Hepatocyte (in vitro differentiated cells): ENCODE measurements around the gene HDHD3. TPM values are rescaled to one million over a fixed set of nuclear protein-coding genes. Genes with fewer than 3 reads are reported as not detected.
"Not testable (repeated sequence)": the region's sequence is repeated elsewhere in the genome, so short reads cannot be mapped to it uniquely, and the experiment has no call there.

Source experiments
- DNase-seq: peaks from one replicate; pipeline ENCODE4 v3.0.0-alpha.2; 2016; ENCODE audit warnings: low spot score
- H2AFZ ChIP-seq: fragments of 200-600 bp; sonication (generic); 2 replicates; pipeline ENCODE4 v1.6.0; 2016; ENCODE audit warnings: antibody characterized with exemption, mild to moderate bottlenecking
- H3K27ac ChIP-seq: fragments of 200-600 bp; sonication (generic); 2 replicates; pipeline ENCODE4 v1.5.1; 2016; ENCODE audit warnings: mild to moderate bottlenecking
- H3K27me3 ChIP-seq: fragments of 200-600 bp; sonication (generic); 2 replicates; pipeline ENCODE4 v1.6.1; 2016
- H3K36me3 ChIP-seq: fragments of 200-600 bp; sonication (generic); replicated peaks from 2 replicates; pipeline ENCODE4 v1.5.1; 2016; ENCODE audit warnings: low read depth; ENCODE audit not compliant: insufficient read depth
- H3K4me1 ChIP-seq: fragments of 200-600 bp; sonication (generic); 2 replicates; pipeline ENCODE4 v1.5.1; 2016; ENCODE audit warnings: mild to moderate bottlenecking, moderate library complexity; ENCODE audit not compliant: insufficient read depth
- H3K4me2 ChIP-seq: fragments of 200-600 bp; sonication (generic); 2 replicates; pipeline ENCODE4 v1.6.0; 2016
- H3K4me3 ChIP-seq: fragments of 200-600 bp; sonication (generic); 2 replicates; pipeline ENCODE4 v1.5.1; 2016; ENCODE audit warnings: mild to moderate bottlenecking
- H3K79me2 ChIP-seq: fragments of 200-600 bp; sonication (generic); 2 replicates; pipeline ENCODE4 v1.6.0; 2017; ENCODE audit warnings: mild to moderate bottlenecking
- H3K9me2 ChIP-seq: fragments of 200-600 bp; sonication (generic); replicated peaks from 2 replicates; pipeline ENCODE4 v1.6.0; 2017; ENCODE audit warnings: mild to moderate bottlenecking; ENCODE audit not compliant: insufficient read depth
- H3K9me3 ChIP-seq: fragments of 200-600 bp; sonication (generic); 2 replicates; pipeline ENCODE4 v1.5.1; 2016; ENCODE audit warnings: low read depth, mild to moderate bottlenecking
- H4K20me1 ChIP-seq: fragments of 200-600 bp; sonication (generic); 2 replicates; pipeline ENCODE4 v1.6.0; 2016; ENCODE audit warnings: mild to moderate bottlenecking; ENCODE audit not compliant: insufficient read depth, poor library complexity, severe bottlenecking
- CTCF ChIP-seq: fragments of 200-600 bp; sonication (generic); IDR thresholded peaks from 2 replicates; pipeline ENCODE4 v1.5.1; 2016; ENCODE audit warnings: antibody characterized with exemption, mild to moderate bottlenecking; ENCODE audit not compliant: poor library complexity
- EZH2 ChIP-seq: fragments of 200-600 bp; sonication (generic); IDR thresholded peaks from 2 replicates; pipeline ENCODE4 v1.6.1; 2016; ENCODE audit warnings: antibody characterized with exemption, mild to moderate bottlenecking, borderline replicate concordance
- EZH2phosphoT487 ChIP-seq: fragments of 200-600 bp; sonication (generic); IDR thresholded peaks from one replicate; pipeline ENCODE4 v1.6.1; 2018; ENCODE audit warnings: antibody characterized with exemption, mild to moderate bottlenecking, low read depth, moderate library complexity; ENCODE audit not compliant: unreplicated experiment, severe bottlenecking
- WGBS: methylation state at CpG from one replicate; pipeline ENCODE4 v1.1.6; 2016; ENCODE audit warnings: low lambda C conversion rate; ENCODE audit errors: missing lambda C conversion rate; 5-methylcytosine and 5-hydroxymethylcytosine counted together
- polyA plus RNA-seq: library from polyadenylated mRNA; unstranded; fragments of >200 nt; fragmentation: Nextera tagmentation; extraction: Ambion mirVana; gene quantifications from 2 replicates; pipeline ENCODE4 v1.2.1, GENCODE V29; 2016
- total RNA-seq: library from RNA; depleted of rRNA; stranded (reverse); fragments of >200 nt; gene quantifications from 2 replicates; pipeline ENCODE4 v1.2.3, GENCODE V29; 2014

HDHD3 gene
- total and polyA plus RNA-seq, 2 experiments from 2014 or later = 96.8 to 110 TPM

GRCh38 chr9:113387560-113388230 is 10.9 kb upstream of the HDHD3 start:
- no peaks in the 10 kb centered on the region for H3K36me3 ChIP-seq
- no peaks in the 10 kb centered on the region for H3K27me3 ChIP-seq
- peak; percentile 66 for DNase-seq
- H3K79me2 ChIP-seq = no peaks in the 10 kb centered on the region
- 59% methylated on average over 9 of the region's 9 CpGs for WGBS
- H2AFZ ChIP-seq = no peak overlapping the region
- H3K4me3 ChIP-seq = no peak overlapping the region
- peak overlapping the region; percentile 83 for H3K27ac ChIP-seq
- H3K4me1 ChIP-seq = peaks cover 33% of the 10 kb centered on the region
- peak overlapping the region; percentile 61 for H3K4me2 ChIP-seq
- no peaks in the 10 kb centered on the region for H4K20me1 ChIP-seq
- no peaks in the 10 kb centered on the region for H3K9me2 ChIP-seq
- no peaks in the 10 kb centered on the region for H3K9me3 ChIP-seq
- TF ChIP-seq EZH2 = no peak
- no peak for TF ChIP-seq EZH2phosphoT487
- TF ChIP-seq CTCF = no peak

- WGBS = 90% methylated on average over 4 of the region's 4 CpGs
- Histone ChIP-seq H3K27me3 (no peaks in the 10 kb centered on the region), H4K20me1 (no peaks in the 10 kb centered on the region), H3K4me3 (no peak overlapping the region), H3K79me2 (no peaks in the 10 kb centered on the region), H3K4me2 (peak overlapping the region; percentile 34), H3K36me3 (no peaks in the 10 kb centered on the region), H3K27ac (peak overlapping the region; percentile 70), H3K9me3 (no peaks in the 10 kb centered on the region), H2AFZ (no peak overlapping the region), H3K4me1 (peaks cover 39% of the 10 kb centered on the region), H3K9me2 (no peaks in the 10 kb centered on the region)
- TF ChIP-seq EZH2phosphoT487 (no peak), EZH2 (no peak), CTCF (no peak)
- no peak for DNase-seq
Observed at GRCh38 chr9:113386571-113387393, 10.0 kb upstream of the HDHD3 start.

- Histone ChIP-seq H2AFZ (no peak overlapping the region), H3K36me3 (no peaks in the 10 kb centered on the region), H3K4me2 (peak overlapping the region; percentile 69), H3K9me3 (no peaks in the 10 kb centered on the region), H3K4me1 (peaks cover 52% of the 10 kb centered on the region), H3K79me2 (no peaks in the 10 kb centered on the region), H3K9me2 (no peaks in the 10 kb centered on the region), H3K27me3 (no peaks in the 10 kb centered on the region), H3K4me3 (no peak overlapping the region), H3K27ac (peak overlapping the region; percentile 96), H4K20me1 (no peaks in the 10 kb centered on the region)
- peak; percentile 84 for DNase-seq
- TF ChIP-seq EZH2 (no peak), EZH2phosphoT487 (no peak), CTCF (no peak)
- WGBS = 50% methylated on average over 8 of the region's 8 CpGs
Observed at GRCh38 chr9:113381909-113382411, 5.2 kb upstream of the HDHD3 start.

DNA sequence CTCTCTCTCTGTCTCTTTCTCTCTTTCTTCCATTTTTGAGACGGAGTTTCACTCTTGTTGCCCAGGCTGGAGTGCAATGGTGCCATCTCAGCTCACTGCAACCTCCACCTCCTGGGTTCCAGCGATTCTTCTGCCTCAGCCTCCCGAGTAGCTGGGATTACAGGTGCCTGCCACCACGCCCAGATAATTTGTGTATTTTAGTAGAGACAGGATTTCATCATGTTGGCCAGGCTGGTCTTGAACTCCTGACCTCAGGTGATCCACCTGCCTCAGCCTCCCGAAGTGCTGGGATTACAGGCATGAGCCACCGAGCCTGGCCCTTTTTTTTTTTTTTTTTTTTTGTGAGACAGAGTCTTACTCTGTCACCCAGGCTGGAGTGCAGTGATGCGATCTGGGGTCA is 4.7 kb upstream of the HDHD3 start:
- 71% methylated on average over 7 of the region's 7 CpGs for WGBS
- H3K79me2 ChIP-seq = not testable (repeated sequence)
- H3K4me1 ChIP-seq = peaks cover 47% of the 10 kb centered on the region

More for the DNA sequence above, 4.7 kb upstream of the HDHD3 start:
- H3K4me2 ChIP-seq = peak overlapping the region; percentile 69
- H3K9me2 ChIP-seq, H3K9me3 ChIP-seq, H3K27me3 ChIP-seq, H3K4me3 ChIP-seq, H4K20me1 ChIP-seq, H2AFZ ChIP-seq, H3K36me3 ChIP-seq, DNase-seq: not testable (repeated sequence)
- peak overlapping the region; percentile 96 for H3K27ac ChIP-seq
